Measurements from ENCODE around the gene ZBTB12. TPM values are rescaled to one million over a fixed set of nuclear protein-coding genes. Genes with fewer than 3 reads are reported as not detected.
"Not testable (repeated sequence)": the region's sequence is repeated elsewhere in the genome, so short reads cannot be mapped to it uniquely, and the experiment has no call there.

ZBTB12 gene
- total and polyA plus RNA-seq, 5 experiments from 2014 or later, result 3.1 to 3.7 TPM; not detected in 3

GRCh38 chr6:31935823-31936222, 33.9 kb upstream of the ZBTB12 start:
- peak overlapping the region in 1 of 10 donors; percentile 43 for H3K27ac Mint-ChIP-seq
- peaks cover 0 to 12% (median under 1%) of the 10 kb centered on the region in 5 donors for H3K27me3 Mint-ChIP-seq
- H3K4me1 Mint-ChIP-seq, result no peaks in the 10 kb centered on the region
- ATAC-seq (no peak), DNase-seq (peak in 1 of 10 donors; percentile 14)
- H3K9me3 Mint-ChIP-seq, result no peaks in the 10 kb centered on the region
- H3K4me3 Mint-ChIP-seq, result no peak overlapping the region
- no peaks in the 10 kb centered on the region for H3K36me3 Mint-ChIP-seq
- POLR2A ChIA-PET, result interaction anchor here (0.7 kb wide), 1 partner anchor 1966 kb away, joined by 3 read pairs; no protein-coding TSS in a partner anchor

GRCh38 chr6:31935021-31935420, 33.1 kb upstream of the ZBTB12 start:
- Mint-ChIP-seq H3K4me1 (no peaks in the 10 kb centered on the region), H3K36me3 (no peaks in the 10 kb centered on the region), H3K27ac (no peak overlapping the region), H3K4me3 (no peak overlapping the region), H3K9me3 (no peaks in the 10 kb centered on the region), H3K27me3 (peaks cover 0 to 12% (median 2%) of the 10 kb centered on the region in 5 donors)
- POLR2A ChIA-PET, result no interaction called here
- ATAC-seq (no peak), DNase-seq (peak in 1 of 10 donors; percentile 11)

- H3K27me3 Mint-ChIP-seq, result peaks cover 0 to 12% (median 2%) of the 10 kb centered on the region in 5 donors
- H3K9me3 Mint-ChIP-seq, result no peaks in the 10 kb centered on the region
- H3K4me3 Mint-ChIP-seq, result no peak overlapping the region
- DNase-seq, result peak in 1 of 10 donors; percentile 42
- no peaks in the 10 kb centered on the region for H3K36me3 Mint-ChIP-seq
- POLR2A ChIA-PET, result no interaction called here
- H3K4me1 Mint-ChIP-seq, result no peaks in the 10 kb centered on the region
- ATAC-seq, result no peak
- H3K27ac Mint-ChIP-seq, result peak overlapping the region in 1 of 10 donors; percentile 31
Measured at GRCh38 chr6:31933537-31933936, 31.7 kb upstream of the ZBTB12 start.

GRCh38 chr6:31932137-31932536, 30.3 kb upstream of the ZBTB12 start:
- H3K4me3 Mint-ChIP-seq, ATAC-seq, H3K36me3 Mint-ChIP-seq, H3K4me1 Mint-ChIP-seq, H3K9me3 Mint-ChIP-seq, POLR2A ChIA-PET, H3K27ac Mint-ChIP-seq: not testable (repeated sequence)
- peak in 1 of 10 donors; percentile 38 for DNase-seq
- peaks cover 2 to 12% (median 5%) of the 10 kb centered on the region in 5 donors for H3K27me3 Mint-ChIP-seq

GRCh38 chr6:31930962-31931361, 29.1 kb upstream of the ZBTB12 start:
- H3K4me3 Mint-ChIP-seq, result no peak overlapping the region
- no peaks in the 10 kb centered on the region for H3K9me3 Mint-ChIP-seq
- DNase-seq (no peak), ATAC-seq (no peak)
- H3K36me3 Mint-ChIP-seq, result no peaks in the 10 kb centered on the region
- peaks cover 2 to 12% (median 5%) of the 10 kb centered on the region in 5 donors for H3K27me3 Mint-ChIP-seq
- POLR2A ChIA-PET, result no interaction called here
- H3K4me1 Mint-ChIP-seq, result no peaks in the 10 kb centered on the region
- no peak overlapping the region for H3K27ac Mint-ChIP-seq

GRCh38 chr6:31928672-31928939, 26.7 kb upstream of the ZBTB12 start:
- Mint-ChIP-seq H3K27ac (no peak overlapping the region), H3K4me1 (no peaks in the 10 kb centered on the region), H3K9me3 (no peaks in the 10 kb centered on the region), H3K36me3 (no peaks in the 10 kb centered on the region), H3K4me3 (no peak overlapping the region), H3K27me3 (peaks cover 2 to 8% (median 5%) of the 10 kb centered on the region in 5 donors)
- POLR2A ChIA-PET, result interaction anchor here (1.1 kb wide), 1 partner anchor 26 kb away, joined by 3 read pairs; no protein-coding TSS in a partner anchor
- ATAC-seq (no peak), DNase-seq (no peak)

- Mint-ChIP-seq H3K9me3 (no peaks in the 10 kb centered on the region), H3K4me3 (no peak overlapping the region), H3K36me3 (no peaks in the 10 kb centered on the region), H3K27ac (peak overlapping the region in 1 of 10 donors; percentile 30), H3K27me3 (peaks cover 2 to 5% (median 2%) of the 10 kb centered on the region in 5 donors), H3K4me1 (no peaks in the 10 kb centered on the region)
- no peak for DNase-seq
- ATAC-seq, result no peak
- POLR2A ChIA-PET, result interaction anchor here (1.1 kb wide), 1 partner anchor 25 kb away, joined by 3 read pairs; no protein-coding TSS in a partner anchor
Measured at GRCh38 chr6:31927863-31928671, 26.2 kb upstream of the ZBTB12 start.

GRCh38 chr6:31927242-31927862, 25.5 kb upstream of the ZBTB12 start, which contains the start of gene C2:
TSS of gene C2 (plus strand) at chr6:31927717. CDS start at chr6:31927753, 36 bp downstream.
- Mint-ChIP-seq H3K9me3 (no peaks in the 10 kb centered on the region), H3K36me3 (no peaks in the 10 kb centered on the region), H3K4me3 (no peak within 1 kb of the TSS), H3K27me3 (peaks cover 0 to 5% (median 2%) of the 10 kb centered on the region in 5 donors), H3K4me1 (no peaks in the 10 kb centered on the region), H3K27ac (peak within 1 kb of the TSS in 1 of 10 donors; percentile 30)
- DNase-seq (no peak), ATAC-seq (no peak)
- POLR2A ChIA-PET, result no interaction called here

GRCh38 chr6:31922942-31923341, 21.1 kb upstream of the ZBTB12 start:
- POLR2A ChIA-PET, result no interaction called here
- peaks cover 0 to 8% (median 0%) of the 10 kb centered on the region in 5 donors for H3K27me3 Mint-ChIP-seq
- no peak overlapping the region for H3K27ac Mint-ChIP-seq
- peak; percentile 32 to 53 for ATAC-seq
- DNase-seq, result peak in 4 of 10 donors; percentile 10 to 21 (median 16)
- H3K4me3 Mint-ChIP-seq, result no peak overlapping the region
- no peaks in the 10 kb centered on the region for H3K36me3 Mint-ChIP-seq
- no peaks in the 10 kb centered on the region for H3K9me3 Mint-ChIP-seq
- no peaks in the 10 kb centered on the region for H3K4me1 Mint-ChIP-seq

GRCh38 chr6:31920811-31921210, 18.9 kb upstream of the ZBTB12 start:
- ATAC-seq (no peak), DNase-seq (no peak)
- H3K9me3 Mint-ChIP-seq, result no peaks in the 10 kb centered on the region
- H3K36me3 Mint-ChIP-seq, result no peaks in the 10 kb centered on the region
- POLR2A ChIA-PET, result interaction anchor here (1.4 kb wide), 1 partner anchor 18 kb away, joined by 3 read pairs; the partner anchor contains the start of gene ZBTB12
- peaks cover 0 to 6% (median 3%) of the 10 kb centered on the region in 5 donors for H3K27me3 Mint-ChIP-seq
- H3K4me3 Mint-ChIP-seq, result no peak overlapping the region
- peaks cover 0 to 2% (median 0%) of the 10 kb centered on the region in 4 donors for H3K4me1 Mint-ChIP-seq
- H3K27ac Mint-ChIP-seq, result no peak overlapping the region

- H3K4me3 Mint-ChIP-seq, result no peak overlapping the region
- H3K27me3 Mint-ChIP-seq, result peaks cover 0 to 15% (median 5%) of the 10 kb centered on the region in 5 donors
- ATAC-seq (no peak), DNase-seq (no peak)
- POLR2A ChIA-PET, result interaction anchor here (0.6 kb wide), 1 partner anchor 1353 kb away, joined by 4 read pairs; no protein-coding TSS in a partner anchor
- H3K36me3 Mint-ChIP-seq, result no peaks in the 10 kb centered on the region
- H3K4me1 Mint-ChIP-seq, result peaks cover 0 to 3% (median 0%) of the 10 kb centered on the region in 4 donors
- H3K27ac Mint-ChIP-seq, result no peak overlapping the region
- H3K9me3 Mint-ChIP-seq, result no peaks in the 10 kb centered on the region
Measured at GRCh38 chr6:31919624-31920303, 17.9 kb upstream of the ZBTB12 start.

GRCh38 chr6:31918069-31918720, 16.3 kb upstream of the ZBTB12 start:
- no peak overlapping the region for H3K4me3 Mint-ChIP-seq
- no peaks in the 10 kb centered on the region for H3K9me3 Mint-ChIP-seq
- no peak for ATAC-seq
- no peak for DNase-seq
- POLR2A ChIA-PET, result interaction anchor here (1.1 kb wide), 1 partner anchor 29 kb away, joined by 5 read pairs; no protein-coding TSS in a partner anchor
- no peaks in the 10 kb centered on the region for H3K36me3 Mint-ChIP-seq
- peaks cover 0 to 16% (median 8%) of the 10 kb centered on the region in 5 donors for H3K27me3 Mint-ChIP-seq
- no peak overlapping the region for H3K27ac Mint-ChIP-seq
- peaks cover 0 to 3% (median 0%) of the 10 kb centered on the region in 4 donors for H3K4me1 Mint-ChIP-seq

Measured in naive thymus-derived CD8-positive, alpha-beta T cell (primary cell).